Ovary (tissue), 9 donors: ENCODE data around the gene PPP1R14C. TPM values are rescaled to one million over a fixed set of nuclear protein-coding genes. Genes with fewer than 3 reads are reported as not detected.

ENCODE experiments used
- DNase-seq, 5 donors: peaks; one replicate each; pipeline ENCODE4 v3.0.0-alpha.2; 2019 to 2020
- H3K27ac ChIP-seq, 2 donors: fragments of 200-600 bp; one replicate each; pipeline versions ENCODE4 v1.5.1 to v1.8.0; 2019 to 2022
- H3K27me3 ChIP-seq: fragments of 200-600 bp; one replicate; pipeline ENCODE4 v1.8.0; 2022
- H3K36me3 ChIP-seq: fragments of 200-600 bp; sonication (generic); one replicate; pipeline ENCODE4 v1.5.1; 2019
- H3K4me1 ChIP-seq: one replicate; pipeline ENCODE4 v1.8.1; 2013; ENCODE audit warnings: mild to moderate bottlenecking, moderate library complexity; ENCODE audit not compliant: insufficient read depth
- H3K4me3 ChIP-seq: fragments of 200-600 bp; sonication (generic); one replicate; pipeline ENCODE4 v1.5.1; 2017
- H3K9me3 ChIP-seq, 2 donors: fragments of 200-600 bp in 1 of 2; sonication (generic) in 1 of 2; one replicate each; pipeline versions ENCODE4 v1.5.1 to v1.8.1; 2013 to 2019; ENCODE audit warnings: mild to moderate bottlenecking in 1 of 2, moderate library complexity in 1 of 2
- EP300 ChIP-seq: sonication (generic); formaldehyde crosslinking; IDR thresholded peaks from one replicate; pipeline ENCODE4 v1.6.1; 2017; ENCODE audit warnings: antibody characterized with exemption
- POLR2A ChIP-seq: fragments of 450-650 bp; IDR thresholded peaks from one replicate; pipeline ENCODE4 v1.6.1; 2017; ENCODE audit warnings: antibody characterized with exemption, mild to moderate bottlenecking, moderate library complexity
- WGBS, 3 donors: extraction: QIAGEN DNeasy Blood & Tissue Kit in 1 of 3; methylation state at CpG; one replicate each; pipeline versions ENCODE4 v1.1.5 to v1.1.7; 2013 to 2017; 5-methylcytosine and 5-hydroxymethylcytosine counted together
- intact Hi-C, 4 donors: fragments of 100-400 bp; cut with DNase I; formaldehyde crosslinking; loops; one replicate each; pipeline versions ENCODE4 v1.11.0 to v1.15.1; 2022 to 2023
- polyA plus RNA-seq, 2 donors: library from polyadenylated mRNA; stranded (reverse); fragments of 200-250 nt in 1 of 2; fragments of 350-450 nt in 1 of 2; fragmentation: Illumina TruSeq in 1 of 2; extraction: RNeasy Lipid Tissue Mini Kit (QIAGEN cat#74804) in 1 of 2; gene quantifications; one replicate each; pipeline ENCODE4 v1.2.3, GENCODE V29; 2013 to 2014
- total RNA-seq, 7 donors: library from RNA; depleted of rRNA in 2 of 7; stranded (reverse); fragments of >200 nt in 2 of 7; fragmentation: NEBNext Ultra II Directional in 3 of 7; extraction: Animal tissue kit (Norgen Biotek cat#: 25700) in 3 of 7; gene quantifications; one replicate each; pipeline versions ENCODE4 v1.1.0 to v1.2.4, GENCODE V29; 2016 to 2023
- TF ChIP-seq, protein P1 (sequence below), 3 donors: fragments of 450-650 bp in 2 of 3; fragments of 200-600 bp in 1 of 3; IDR thresholded peaks; one replicate each; pipeline versions ENCODE4 v1.5.1 to v1.8.0; 2016 to 2022; ENCODE audit warnings: antibody characterized with exemption in 3 of 3, mild to moderate bottlenecking in 1 of 3
- donor health status: DM: no; HTN: no; CAD: no; lungs with moderate emphysema.
- donor health status: DM: no; HTN: no; CAD: no.
- donor health status: Bipolar disorder and iron deficiency.
- donor health status: DM: yes; HTN: yes; CAD: no.
- donor health status: DM: no; HTN: no; CAD: no.
- donor health status: DM: yes; HTN: yes; CAD: no.

Gene PPP1R14C
- total and polyA plus RNA-seq, 9 donors = 0.12 to 8.6 (median 0.40) TPM; not detected in 2

DNA sequence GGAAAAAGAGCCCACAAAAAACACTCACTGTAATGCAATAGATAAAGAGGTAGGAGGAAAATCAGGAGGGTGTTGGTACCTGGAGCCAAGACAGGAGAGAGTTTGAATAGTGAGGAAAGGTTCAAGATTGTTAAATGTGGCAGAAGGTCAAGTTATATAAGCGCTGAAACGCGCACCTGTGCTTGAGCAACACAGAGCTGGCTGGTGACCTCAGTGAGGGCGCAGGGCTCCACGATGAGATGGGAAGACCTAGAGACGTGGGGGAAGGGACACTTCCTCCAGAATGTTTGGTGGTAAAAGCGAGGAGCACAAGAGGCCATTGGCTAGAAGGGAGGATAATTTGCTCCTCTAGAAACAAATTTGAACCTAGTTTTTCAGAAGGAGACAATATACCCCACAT is 4.2 kb upstream of the PPP1R14C start:
- intact Hi-C loops = no loop called here
- TF ChIP-seq EP300 (no peak), POLR2A (no peak)
- TF ChIP-seq, protein P1, sequence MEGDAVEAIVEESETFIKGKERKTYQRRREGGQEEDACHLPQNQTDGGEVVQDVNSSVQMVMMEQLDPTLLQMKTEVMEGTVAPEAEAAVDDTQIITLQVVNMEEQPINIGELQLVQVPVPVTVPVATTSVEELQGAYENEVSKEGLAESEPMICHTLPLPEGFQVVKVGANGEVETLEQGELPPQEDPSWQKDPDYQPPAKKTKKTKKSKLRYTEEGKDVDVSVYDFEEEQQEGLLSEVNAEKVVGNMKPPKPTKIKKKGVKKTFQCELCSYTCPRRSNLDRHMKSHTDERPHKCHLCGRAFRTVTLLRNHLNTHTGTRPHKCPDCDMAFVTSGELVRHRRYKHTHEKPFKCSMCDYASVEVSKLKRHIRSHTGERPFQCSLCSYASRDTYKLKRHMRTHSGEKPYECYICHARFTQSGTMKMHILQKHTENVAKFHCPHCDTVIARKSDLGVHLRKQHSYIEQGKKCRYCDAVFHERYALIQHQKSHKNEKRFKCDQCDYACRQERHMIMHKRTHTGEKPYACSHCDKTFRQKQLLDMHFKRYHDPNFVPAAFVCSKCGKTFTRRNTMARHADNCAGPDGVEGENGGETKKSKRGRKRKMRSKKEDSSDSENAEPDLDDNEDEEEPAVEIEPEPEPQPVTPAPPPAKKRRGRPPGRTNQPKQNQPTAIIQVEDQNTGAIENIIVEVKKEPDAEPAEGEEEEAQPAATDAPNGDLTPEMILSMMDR (IDR thresholded peaks at IDR 0.05) = no peak
- Histone ChIP-seq H3K9me3 (peaks cover 0 to 4% of the 10 kb centered on the region in 2 donors), H3K4me1 (peaks cover 6% of the 10 kb centered on the region), H3K36me3 (no peaks in the 10 kb centered on the region), H3K27me3 (no peaks in the 10 kb centered on the region), H3K27ac (no peak overlapping the region), H3K4me3 (no peak overlapping the region)
- 58 to 64% (median 60%) methylated on average over 7 of the region's 7 CpGs for WGBS, 3 donors
- no peak for DNase-seq

DNA sequence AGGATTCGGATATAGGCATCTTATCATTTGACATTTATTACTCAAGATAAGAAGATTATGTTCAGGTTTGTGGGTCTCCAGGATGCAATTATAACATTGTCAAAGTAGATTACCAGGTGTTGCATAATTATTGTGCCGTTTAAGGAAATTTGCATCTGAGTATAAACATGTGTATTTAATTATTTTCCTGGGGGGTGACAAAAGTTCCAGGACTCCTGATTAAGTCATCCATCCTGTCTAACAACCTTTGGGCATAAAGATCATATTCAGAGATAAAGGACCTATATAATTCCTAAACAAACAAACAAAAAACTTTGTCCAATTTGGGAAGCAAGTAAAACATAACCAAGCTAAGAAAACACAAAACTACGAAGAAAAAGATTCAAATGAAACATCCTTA is 3.3 kb upstream of the PPP1R14C start:
- H3K36me3 ChIP-seq = no peaks in the 10 kb centered on the region
- 25 to 36% (median 32%) methylated on average over 3 of the region's 3 CpGs for WGBS, 3 donors
- intact Hi-C loops = no loop called here
- TF ChIP-seq, protein P1 (IDR thresholded peaks at IDR 0.05) = no peak
- no peak for TF ChIP-seq POLR2A
- TF ChIP-seq EP300 = no peak
- no peak for DNase-seq
- H3K27ac ChIP-seq = no peak overlapping the region
- H3K9me3 ChIP-seq = peaks cover 0 to 4% of the 10 kb centered on the region in 2 donors
- peaks cover 6% of the 10 kb centered on the region for H3K4me1 ChIP-seq
- no peaks in the 10 kb centered on the region for H3K27me3 ChIP-seq
- no peak overlapping the region for H3K4me3 ChIP-seq

DNA sequence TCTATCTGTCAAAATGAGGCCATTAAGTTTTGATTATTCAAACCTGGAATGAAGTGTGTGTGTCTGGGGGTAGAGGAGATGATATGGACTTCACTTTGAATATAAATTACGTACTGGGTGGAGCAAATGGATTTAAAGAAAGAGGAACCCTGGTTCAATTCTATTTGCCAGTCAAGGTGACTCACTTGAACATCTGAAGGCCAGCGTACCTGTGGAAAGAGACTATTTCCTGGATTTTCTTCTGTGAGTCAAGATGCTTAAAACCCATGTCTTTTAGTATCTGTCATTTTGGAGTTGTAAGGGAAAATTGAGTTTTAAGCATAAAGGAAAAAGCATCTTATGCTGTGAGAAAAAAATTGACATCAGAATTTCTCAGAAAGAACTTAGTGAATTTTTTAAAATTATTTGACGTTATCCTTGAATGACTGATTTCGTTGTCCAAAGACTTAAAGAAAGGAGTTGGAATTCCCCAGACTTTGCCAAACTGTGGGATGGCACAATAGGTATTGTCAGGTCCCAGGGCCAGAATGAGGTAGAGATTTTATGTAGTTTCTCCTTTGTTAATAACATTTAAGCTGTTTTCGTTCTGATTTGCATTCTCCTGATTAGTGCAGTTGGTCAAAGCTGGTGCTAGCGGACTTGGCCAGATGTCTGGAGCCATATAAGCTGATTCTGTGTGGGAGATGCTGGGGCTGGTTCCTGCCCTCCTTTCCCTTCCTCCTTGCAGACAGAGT is 2.4 kb upstream of the PPP1R14C start:
- intact Hi-C loops = no loop called here

DNA sequence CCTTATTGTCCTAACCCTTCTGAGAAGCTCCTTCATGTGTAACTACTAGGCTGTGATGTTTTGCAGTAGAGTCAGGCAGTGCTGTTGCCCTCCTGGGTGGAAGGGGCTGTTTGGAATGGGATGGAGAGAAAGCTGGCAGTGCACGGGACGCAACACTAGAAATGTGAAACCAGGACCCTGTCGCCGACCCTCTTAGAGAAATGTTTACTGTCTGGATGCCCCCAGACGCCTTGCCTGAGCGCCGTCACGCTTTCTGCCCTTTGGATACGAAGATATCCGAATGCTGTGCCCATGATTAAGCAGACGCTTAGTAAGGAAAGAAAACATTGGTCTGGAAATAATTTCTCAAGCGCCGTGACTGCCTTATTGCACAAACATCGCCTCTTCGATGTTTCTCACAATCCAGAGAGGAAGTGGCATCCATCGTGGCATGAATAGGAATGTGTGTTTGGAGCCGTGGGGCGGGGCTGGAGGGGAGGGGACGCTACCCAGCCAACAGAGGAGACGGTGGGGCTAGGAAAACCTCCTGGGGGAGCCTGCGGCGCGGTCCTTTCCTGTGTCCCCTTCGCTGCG is 661 bp upstream of the PPP1R14C start:
- intact Hi-C loops = no loop called here
- peaks cover 6% of the 10 kb centered on the region for H3K4me1 ChIP-seq
- no peak overlapping the region for H3K27ac ChIP-seq
- H3K36me3 ChIP-seq = no peaks in the 10 kb centered on the region
- H3K9me3 ChIP-seq = no peaks in the 10 kb centered on the region
- 3 to 7% (median 4%) methylated on average over 25 of the region's 25 CpGs for WGBS, 3 donors
- H3K27me3 ChIP-seq = no peaks in the 10 kb centered on the region
- DNase-seq = no peak
- no peak for TF ChIP-seq POLR2A
- TF ChIP-seq EP300 = no peak
- TF ChIP-seq, protein P1 (IDR thresholded peaks at IDR 0.05) = no peak
- peak overlapping the region; percentile 31 for H3K4me3 ChIP-seq

More for the DNA sequence above, 2.4 kb upstream of the PPP1R14C start:
- Histone ChIP-seq H3K9me3 (peaks cover 0 to 4% of the 10 kb centered on the region in 2 donors), H3K27me3 (no peaks in the 10 kb centered on the region), H3K36me3 (no peaks in the 10 kb centered on the region), H3K4me3 (no peak overlapping the region), H3K27ac (no peak overlapping the region), H3K4me1 (peaks cover 6% of the 10 kb centered on the region)
- 58 to 61% (median 59%) methylated on average over 6 of the region's 6 CpGs for WGBS, 3 donors
- no peak for DNase-seq
- TF ChIP-seq, protein P1 (IDR thresholded peaks at IDR 0.05) = no peak
- no peak for TF ChIP-seq POLR2A
- no peak for TF ChIP-seq EP300
